Effector memory CD4-positive, alpha-beta T cell (primary cell): ENCODE results near the gene GALE.

Experiments
- DNase-seq, 3 donors: peaks; one replicate each; pipeline ENCODE4 v3.0.0-alpha.2; 2020
- H3K27ac ChIP-seq: 2 replicates; pipeline ENCODE4 v1.7.0; 2013; ENCODE audit warnings: mild to moderate bottlenecking, low read length, moderate library complexity; ENCODE audit not compliant: insufficient read depth, poor library complexity, severe bottlenecking
- H3K27me3 ChIP-seq: replicated peaks from 2 replicates; pipeline ENCODE4 v1.7.0; 2013; ENCODE audit warnings: mild to moderate bottlenecking, low read length; ENCODE audit not compliant: insufficient read depth, control insufficient read depth, poor library complexity, severe bottlenecking
- H3K36me3 ChIP-seq: 2 replicates; pipeline ENCODE4 v1.7.0; 2013; ENCODE audit warnings: mild to moderate bottlenecking, low read length, moderate library complexity; ENCODE audit not compliant: control insufficient read depth, insufficient read depth
- H3K4me1 ChIP-seq: 2 replicates; pipeline ENCODE4 v1.7.0; 2013; ENCODE audit warnings: low read length, mild to moderate bottlenecking; ENCODE audit not compliant: control insufficient read depth, insufficient read depth, poor library complexity, severe bottlenecking
- H3K4me3 ChIP-seq: 2 replicates; pipeline ENCODE4 v1.7.0; 2013; ENCODE audit warnings: low read length, low read depth, mild to moderate bottlenecking; ENCODE audit not compliant: insufficient read depth, poor library complexity, severe bottlenecking
- H3K9me3 ChIP-seq: 2 replicates; pipeline ENCODE4 v1.7.0; 2013; ENCODE audit warnings: mild to moderate bottlenecking, low read length, moderate library complexity; ENCODE audit not compliant: control insufficient read depth

Gene GALE

DNA sequence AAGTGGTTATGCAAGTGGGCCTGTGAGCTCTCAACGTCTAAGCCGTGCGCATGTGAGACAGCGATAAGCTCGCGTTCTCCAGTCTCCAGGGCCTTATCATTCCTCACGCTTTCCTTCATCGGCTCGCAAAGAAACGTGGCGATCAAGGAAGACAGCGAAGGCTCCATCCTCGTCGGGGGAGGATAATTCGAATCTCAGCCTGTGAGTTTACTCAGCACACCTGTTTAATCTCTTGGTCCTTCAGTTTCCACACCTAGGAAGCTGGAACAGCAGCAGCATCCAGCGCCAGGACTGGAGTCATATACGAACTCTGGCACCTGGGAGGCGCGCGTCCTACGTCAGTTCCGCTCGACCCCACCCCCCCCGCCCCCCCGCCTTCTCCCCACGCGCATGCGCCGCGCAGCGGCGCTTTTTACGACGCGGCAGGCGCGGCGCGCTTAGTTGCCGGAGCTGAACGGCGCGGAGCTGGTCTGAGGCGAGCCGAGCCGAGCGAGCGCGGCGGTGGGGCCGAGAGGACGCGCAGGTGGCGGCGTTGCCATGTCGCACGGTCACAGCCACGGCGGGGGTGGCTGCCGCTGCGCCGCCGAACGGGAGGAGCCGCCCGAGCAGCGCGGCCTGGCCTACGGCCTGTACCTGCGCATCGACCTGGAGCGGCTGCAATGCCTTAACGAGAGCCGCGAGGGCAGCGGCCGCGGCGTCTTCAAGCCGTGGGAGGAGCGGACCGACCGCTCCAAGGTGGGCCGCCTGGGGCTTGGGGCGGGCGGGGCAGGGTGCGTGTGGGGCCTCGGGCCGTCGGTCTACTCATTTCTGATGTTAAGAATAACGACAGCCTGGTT, 22.4 kb downstream of the GALE start, which contains the start of gene PITHD1:
TSS of gene PITHD1 (plus strand) at position 440 of the 836 bp plus-strand sequence. CDS start at position 538, 98 bp downstream.
- H3K4me1 ChIP-seq: peaks cover 22% of the 10 kb centered on the region
- H3K27me3 ChIP-seq: no peaks in the 10 kb centered on the region
- H3K9me3 ChIP-seq: no peaks in the 10 kb centered on the region
- H3K36me3 ChIP-seq: peaks cover 6% of the 10 kb centered on the region
- H3K27ac ChIP-seq: peak within 1 kb of the TSS; percentile 89
- peak within 1 kb of the TSS; percentile 81 for H3K4me3 ChIP-seq
- DNase-seq: peak; percentile 73 to 74 (median 74)

DNA sequence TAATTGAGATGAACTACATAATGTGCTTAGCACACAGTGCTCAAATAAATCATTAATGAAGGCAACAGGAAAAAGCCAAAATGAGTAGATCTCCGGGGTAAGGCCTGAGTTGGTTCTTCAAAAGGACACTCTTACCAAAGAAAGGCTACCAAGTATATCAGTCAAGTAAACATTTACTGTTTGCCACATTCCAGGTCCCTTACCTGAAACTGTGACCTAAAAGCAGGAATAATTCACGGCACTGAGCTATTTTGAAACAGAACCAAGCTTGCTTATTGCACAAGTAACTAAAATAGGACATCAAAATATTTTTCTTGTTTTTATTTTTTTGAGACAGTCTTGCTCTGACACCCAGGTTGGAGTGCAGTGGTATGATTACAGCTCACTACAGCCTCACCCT, 24.3 kb downstream of the GALE start:
- Histone ChIP-seq H3K9me3 (no peaks in the 10 kb centered on the region), H3K4me3 (no peak overlapping the region), H3K27ac (no peak overlapping the region), H3K36me3 (peaks cover 6% of the 10 kb centered on the region), H3K27me3 (no peaks in the 10 kb centered on the region), H3K4me1 (peaks cover 25% of the 10 kb centered on the region)
- DNase-seq: no peak

DNA sequence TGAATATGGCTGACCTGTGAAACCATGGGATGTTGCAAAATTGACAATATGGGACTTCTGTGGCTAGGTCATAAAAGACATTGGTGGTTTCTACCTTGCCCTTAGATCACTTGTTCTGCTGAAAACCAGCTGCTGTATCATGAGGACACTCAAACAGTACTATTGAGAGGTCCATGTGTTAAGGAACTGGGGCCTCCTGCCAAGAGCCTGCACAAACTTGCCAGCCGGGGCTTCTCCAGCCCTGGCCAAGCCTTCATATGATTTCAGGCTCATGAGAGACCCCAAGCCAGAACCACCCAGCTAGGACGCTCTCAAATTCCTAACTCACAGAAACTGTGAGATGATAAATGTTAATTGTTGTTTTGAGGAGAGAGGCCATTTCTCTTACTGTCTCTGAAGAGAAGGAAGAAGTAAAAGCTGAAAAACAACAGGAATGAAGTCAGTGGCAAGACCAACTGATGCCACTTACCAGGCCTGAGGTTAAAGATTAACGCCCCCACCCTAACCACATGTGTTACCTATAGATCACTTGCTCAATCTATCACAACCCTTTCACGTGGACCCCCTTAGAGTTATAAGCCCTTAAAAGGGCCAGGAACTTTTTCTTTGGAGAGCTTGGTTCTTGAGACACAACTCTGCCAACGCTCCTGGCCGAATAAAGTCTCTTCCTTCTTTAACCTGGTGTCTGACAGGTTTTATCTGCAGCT, 26.2 kb downstream of the GALE start:
- no peak overlapping the region for H3K4me3 ChIP-seq
- peaks cover 15% of the 10 kb centered on the region for H3K4me1 ChIP-seq
- no peaks in the 10 kb centered on the region for H3K27me3 ChIP-seq
- no peaks in the 10 kb centered on the region for H3K9me3 ChIP-seq
- no peak for DNase-seq
- H3K36me3 ChIP-seq: no peaks in the 10 kb centered on the region
- H3K27ac ChIP-seq: no peak overlapping the region

DNA sequence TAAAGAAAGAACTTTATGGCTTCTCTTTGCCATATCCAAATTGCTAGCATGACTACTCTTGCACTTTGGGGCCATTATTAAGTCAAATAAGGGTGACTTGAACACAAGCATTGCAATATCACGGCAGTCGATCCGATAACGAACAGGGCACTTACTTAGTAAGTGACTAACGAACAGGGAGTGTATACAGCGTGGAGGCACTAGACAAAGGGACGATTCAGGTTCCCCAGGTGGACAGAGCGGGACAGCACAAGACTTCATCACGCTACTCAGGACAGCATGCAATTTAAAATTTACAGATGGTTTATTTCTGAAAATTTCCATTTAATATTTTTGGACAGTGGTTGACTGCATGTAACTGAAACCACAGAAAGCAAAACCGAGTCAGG, 27.7 kb downstream of the GALE start:
- no peaks in the 10 kb centered on the region for H3K36me3 ChIP-seq
- no peaks in the 10 kb centered on the region for H3K9me3 ChIP-seq
- H3K4me1 ChIP-seq: peaks cover 7% of the 10 kb centered on the region
- no peak overlapping the region for H3K4me3 ChIP-seq
- no peaks in the 10 kb centered on the region for H3K27me3 ChIP-seq
- no peak overlapping the region for H3K27ac ChIP-seq
- no peak for DNase-seq

DNA sequence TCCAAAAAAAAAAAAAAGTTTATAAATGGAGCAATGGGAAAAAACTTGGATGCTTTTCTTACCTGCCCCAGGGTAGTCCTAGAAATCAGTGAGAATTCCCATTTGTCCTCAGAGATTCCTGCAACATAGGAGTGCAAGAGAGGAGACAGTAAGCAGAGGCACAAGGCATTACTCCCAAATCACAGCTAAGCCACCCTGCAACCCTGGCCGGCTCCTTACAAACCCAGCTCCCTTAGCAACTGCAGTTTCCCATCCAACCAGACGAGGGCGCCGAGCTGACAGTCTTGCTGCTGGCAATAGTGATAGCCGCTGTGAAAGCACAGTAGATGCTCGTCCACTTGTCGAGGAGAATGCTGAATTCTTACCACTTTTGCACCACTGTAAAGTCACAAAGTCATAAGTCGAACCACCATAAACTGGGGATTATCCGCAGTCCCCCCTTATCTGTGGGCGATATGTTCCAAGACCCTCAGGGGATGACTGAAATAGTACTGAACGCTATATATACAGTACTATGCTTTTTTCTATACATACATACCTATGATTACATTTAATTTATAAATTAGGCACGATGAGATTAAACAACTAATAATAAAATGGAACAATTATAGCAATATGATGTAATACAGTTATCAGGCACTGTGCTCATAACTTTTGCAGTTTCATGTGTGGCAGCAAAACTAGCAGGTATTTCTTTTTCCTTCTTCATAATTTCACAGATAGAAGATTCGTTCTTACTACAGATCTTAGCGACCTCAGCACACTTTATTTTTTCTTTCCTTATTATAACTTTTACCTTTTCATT, 28.3 kb downstream of the GALE start:
- Histone ChIP-seq H3K4me3 (no peak overlapping the region), H3K36me3 (no peaks in the 10 kb centered on the region), H3K27ac (no peak overlapping the region), H3K27me3 (no peaks in the 10 kb centered on the region), H3K4me1 (peaks cover 3% of the 10 kb centered on the region), H3K9me3 (no peaks in the 10 kb centered on the region)
- DNase-seq: peak; percentile 60 to 73 (median 70)

DNA sequence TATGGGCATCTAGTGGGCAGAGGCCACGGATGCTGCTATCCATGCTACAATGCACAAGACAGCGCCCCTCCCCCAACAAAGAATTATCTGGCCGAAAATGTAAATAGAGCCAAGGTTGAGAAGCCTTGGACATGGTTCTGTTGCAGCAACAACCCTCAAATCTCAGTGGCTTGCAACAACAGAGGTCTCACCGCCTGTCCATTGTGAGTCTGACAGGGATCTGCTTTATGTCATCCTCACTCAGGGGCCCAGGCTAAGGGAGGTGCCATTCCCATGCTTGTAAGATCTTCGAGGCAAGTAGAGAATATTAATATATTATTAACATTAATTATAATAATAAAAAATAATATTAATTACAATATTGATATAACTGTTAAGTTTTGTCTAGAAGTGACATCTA, 31.8 kb downstream of the GALE start:
- H3K4me1 ChIP-seq: peaks cover 3% of the 10 kb centered on the region
- no peaks in the 10 kb centered on the region for H3K27me3 ChIP-seq
- H3K36me3 ChIP-seq: no peaks in the 10 kb centered on the region
- no peak overlapping the region for H3K4me3 ChIP-seq
- H3K9me3 ChIP-seq: no peaks in the 10 kb centered on the region
- no peak for DNase-seq
- H3K27ac ChIP-seq: no peak overlapping the region

DNA sequence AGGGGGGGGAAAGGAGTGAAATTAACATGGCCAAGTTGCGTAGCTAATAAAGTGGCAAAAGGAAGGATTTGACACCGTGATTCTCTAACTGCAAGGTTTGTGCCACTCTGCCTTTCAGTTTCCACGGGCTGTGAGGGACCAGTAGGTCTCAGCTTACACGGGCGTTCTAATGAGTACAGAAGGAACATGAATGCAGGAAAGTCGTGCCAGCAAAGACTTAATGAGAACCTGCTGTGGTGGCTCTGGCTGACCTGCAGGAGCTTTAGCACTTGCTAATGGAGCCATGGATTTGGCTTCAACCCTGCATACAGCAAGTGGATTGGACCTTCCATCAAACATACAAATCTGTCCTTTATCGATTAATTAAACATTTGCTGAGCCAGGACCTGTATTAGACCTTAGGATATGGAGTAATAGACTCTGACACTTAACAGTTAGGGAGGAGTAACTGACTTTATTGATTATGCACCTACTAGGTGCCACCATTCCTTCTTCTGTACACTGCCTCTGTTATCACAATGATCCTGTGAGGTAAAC, 37.4 kb downstream of the GALE start:
- no peak overlapping the region for H3K27ac ChIP-seq
- H3K36me3 ChIP-seq: peaks cover 28% of the 10 kb centered on the region
- no peaks in the 10 kb centered on the region for H3K4me1 ChIP-seq
- no peak overlapping the region for H3K4me3 ChIP-seq
- no peak for DNase-seq
- H3K27me3 ChIP-seq: no peaks in the 10 kb centered on the region
- no peaks in the 10 kb centered on the region for H3K9me3 ChIP-seq

DNA sequence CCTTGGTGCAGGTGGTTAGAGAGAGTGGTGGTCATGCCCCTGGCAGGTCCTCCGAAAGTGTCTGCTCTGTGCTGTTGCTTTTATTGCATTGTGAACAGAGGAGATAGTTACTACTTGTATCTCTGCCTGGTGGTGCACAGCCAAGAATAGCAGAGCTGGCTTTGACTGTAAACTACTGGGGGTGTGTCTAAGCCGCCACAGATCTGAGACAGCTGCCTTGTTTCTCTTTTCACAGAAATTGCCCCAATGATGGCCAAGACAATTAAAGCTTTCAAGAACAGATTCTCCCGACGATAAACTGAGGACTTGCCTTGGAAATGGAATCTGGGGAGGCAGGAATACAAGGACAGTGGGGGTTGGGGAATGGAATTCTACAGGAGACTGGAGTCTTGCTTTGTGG, 41.3 kb downstream of the GALE start:
- Histone ChIP-seq H3K36me3 (peaks cover 66% of the 10 kb centered on the region), H3K27ac (no peak overlapping the region)
- no peak for DNase-seq

DNA sequence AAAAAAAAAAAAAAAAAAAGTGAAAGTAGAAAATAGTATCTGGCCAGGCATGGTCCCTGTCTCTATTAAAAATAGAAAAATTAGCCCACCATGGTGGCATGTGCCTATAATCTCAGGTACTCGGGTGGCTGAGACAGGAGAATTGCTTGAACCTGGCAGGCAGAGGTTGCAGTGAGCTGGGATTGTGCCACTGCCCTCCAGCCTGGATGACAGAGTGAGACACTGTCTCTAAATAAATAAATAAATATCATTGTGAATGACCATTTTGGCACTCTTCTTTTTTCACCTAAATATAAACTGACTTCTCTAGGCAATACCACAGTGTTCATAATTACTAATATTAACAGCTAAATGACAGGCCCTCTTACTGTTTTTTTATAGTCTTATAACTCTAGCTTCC, 42.7 kb downstream of the GALE start:
- H3K27ac ChIP-seq: no peak overlapping the region
- no peak for DNase-seq
- H3K4me3 ChIP-seq: no peak overlapping the region
- H3K36me3 ChIP-seq: peaks cover 80% of the 10 kb centered on the region
- H3K27me3 ChIP-seq: no peaks in the 10 kb centered on the region
- H3K9me3 ChIP-seq: no peaks in the 10 kb centered on the region
- no peaks in the 10 kb centered on the region for H3K4me1 ChIP-seq

More for the DNA sequence above, 41.3 kb downstream of the GALE start:
- Histone ChIP-seq H3K27me3 (no peaks in the 10 kb centered on the region), H3K4me3 (no peak overlapping the region), H3K9me3 (no peaks in the 10 kb centered on the region), H3K4me1 (no peaks in the 10 kb centered on the region)
